GM19025 (cell line): ENCODE measurements around the gene ABCG5.

ENCODE experiments used
- ATAC-seq: cut with Tn5 transposase; IDR thresholded peaks from one replicate; pipeline ENCODE4 v1.9.1; 2021; ENCODE audit warnings: mild to moderate bottlenecking, low read depth, moderate library complexity; ENCODE audit not compliant: unreplicated experiment

ABCG5 gene

DNA sequence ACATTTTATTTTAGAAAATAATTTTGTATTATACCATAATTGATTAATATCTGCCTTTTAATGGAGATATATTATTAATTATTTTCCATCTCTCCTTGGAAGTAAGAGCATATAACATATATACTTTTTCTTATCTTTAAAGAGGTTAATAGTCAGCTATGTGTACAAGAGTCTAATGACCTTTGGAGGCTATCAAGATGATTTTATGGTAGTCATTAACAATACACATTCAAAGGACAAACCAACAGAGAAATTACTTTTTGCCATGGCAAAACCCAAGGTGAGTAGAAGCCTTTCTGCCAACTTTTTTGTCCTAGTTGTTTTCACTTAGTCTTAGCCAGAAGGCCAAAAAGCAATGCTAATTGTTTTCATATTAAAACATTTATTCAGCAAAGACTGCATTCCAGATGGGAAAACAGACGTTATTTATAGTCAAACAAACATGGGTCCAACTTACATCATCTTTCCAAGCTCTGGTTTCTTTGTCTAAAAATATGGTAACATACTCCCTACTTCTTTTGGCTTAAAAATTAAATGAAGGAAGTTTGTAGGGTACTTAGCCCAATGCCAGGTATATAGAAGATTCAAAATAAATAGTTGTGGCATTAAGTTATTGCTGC is 74.4 kb downstream of the ABCG5 start:
- no peak for ATAC-seq

DNA sequence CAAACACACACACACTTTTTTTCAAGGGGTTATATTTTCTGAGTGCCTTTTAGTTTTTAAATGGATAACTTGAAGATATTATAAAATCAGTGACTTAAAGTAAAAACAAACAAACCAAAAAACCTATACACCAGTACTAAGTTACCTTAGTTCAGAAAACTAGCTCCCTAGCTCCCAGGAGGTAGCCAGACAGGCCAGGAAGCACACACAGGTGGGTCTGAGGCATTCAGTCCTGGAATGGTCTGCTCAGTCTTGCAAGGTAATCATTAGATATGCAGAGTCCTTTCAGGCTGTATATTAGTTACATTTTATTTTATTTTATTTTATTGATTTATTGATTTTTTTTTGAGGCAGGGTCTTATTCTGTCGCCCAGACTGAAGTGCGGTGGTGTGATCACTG is 75.5 kb downstream of the ABCG5 start:
- no peak for ATAC-seq
